ENCODE measurements around the gene OLFML2B. TPM values are rescaled to one million over a fixed set of nuclear protein-coding genes. Genes with fewer than 3 reads are reported as not detected.
A peak's percentile ranks its signal among the peaks of the same experiment; 100 is the strongest.
"Not testable (repeated sequence)": the region's sequence is repeated elsewhere in the genome, so short reads cannot be mapped to it uniquely, and the experiment has no call there.

The OLFML2B gene
- polyA plus RNA-seq (ENCODE audit: insufficient read length in 10 of 10) = 100 to 1,000 TPM in 8 of 10 donors, 10 to 100 TPM in 2; 66.5 to 153 (median 108) TPM
- long read RNA-seq, donor 1, transcript OLFML2B-201 (8 exons, 3,160 nt) = major isoform, 10 of 53 reads
- long read RNA-seq, donor 1, transcript OLFML2B-202 (2 exons, 1,153 nt) = minor isoform, 5 of 53 reads
- long read RNA-seq, donor 1, partial matches to known transcripts = 36 of 53 reads
- long read RNA-seq, donor 1, other reads (novel, unspliced or antisense) = 0 of 53 reads
- long read RNA-seq, donor 2, transcript OLFML2B-201 (8 exons, 3,160 nt) = major isoform, 10 of 13 reads
- long read RNA-seq, donor 2, partial matches to known transcripts = 0 of 13 reads
- long read RNA-seq, donor 2, other reads (novel, unspliced or antisense) = 0 of 13 reads
- long read RNA-seq, donor 3 = 0 reads
- long read RNA-seq, donor 4, transcript OLFML2B-201 (8 exons, 3,160 nt) = major isoform, 16 of 67 reads
- long read RNA-seq, donor 4, partial matches to known transcripts = 49 of 67 reads
- long read RNA-seq, donor 4, other reads (novel, unspliced or antisense) = 0 of 67 reads
- long read RNA-seq, donor 5, transcript OLFML2B-202 (2 exons, 1,153 nt) = major isoform, 11 of 45 reads
- long read RNA-seq, donor 5, transcript OLFML2B-201 (8 exons, 3,160 nt) = minor isoform, 6 of 45 reads
- long read RNA-seq, donor 5, partial matches to known transcripts = 27 of 45 reads
- long read RNA-seq, donor 5, other reads (novel, unspliced or antisense) = 0 of 45 reads
- long read RNA-seq, donor 6, transcript OLFML2B-201 (8 exons, 3,160 nt) = major isoform, 24 of 64 reads
- long read RNA-seq, donor 6, transcript OLFML2B-202 (2 exons, 1,153 nt) = minor isoform, 5 of 64 reads
- long read RNA-seq, donor 6, partial matches to known transcripts = 35 of 64 reads
- long read RNA-seq, donor 6, other reads (novel, unspliced or antisense) = 0 of 64 reads
- long read RNA-seq, donor 7, transcript OLFML2B-201 (8 exons, 3,160 nt) = major isoform, 20 of 109 reads
- long read RNA-seq, donor 7, partial matches to known transcripts = 87 of 109 reads
- long read RNA-seq, donor 7, other reads (novel, unspliced or antisense) = 0 of 109 reads
- long read RNA-seq, donor 8, transcript OLFML2B-201 (8 exons, 3,160 nt) = major isoform, 11 of 22 reads
- long read RNA-seq, donor 8, partial matches to known transcripts = 7 of 22 reads
- long read RNA-seq, donor 8, other reads (novel, unspliced or antisense) = 0 of 22 reads
- long read RNA-seq, donor 9, partial matches to known transcripts = 0 of 4 reads
- long read RNA-seq, donor 9, other reads (novel, unspliced or antisense) = 0 of 4 reads

GRCh38 chr1:162023547-162024501 lies at the start of gene OLFML2B:
Gene OLFML2B (minus strand): TSS chr1:162023869. CDS start chr1:162023430, 439 bp downstream.
- DNase-seq = peak; percentile 75 to 94 (median 82)

- DNase-seq = no peak
Measured at GRCh38 chr1:162072740-162073139, 49.1 kb upstream of the OLFML2B start.

GRCh38 chr1:162070825-162071224 lies 47.2 kb upstream of the OLFML2B start:
- DNase-seq = no peak

DNA sequence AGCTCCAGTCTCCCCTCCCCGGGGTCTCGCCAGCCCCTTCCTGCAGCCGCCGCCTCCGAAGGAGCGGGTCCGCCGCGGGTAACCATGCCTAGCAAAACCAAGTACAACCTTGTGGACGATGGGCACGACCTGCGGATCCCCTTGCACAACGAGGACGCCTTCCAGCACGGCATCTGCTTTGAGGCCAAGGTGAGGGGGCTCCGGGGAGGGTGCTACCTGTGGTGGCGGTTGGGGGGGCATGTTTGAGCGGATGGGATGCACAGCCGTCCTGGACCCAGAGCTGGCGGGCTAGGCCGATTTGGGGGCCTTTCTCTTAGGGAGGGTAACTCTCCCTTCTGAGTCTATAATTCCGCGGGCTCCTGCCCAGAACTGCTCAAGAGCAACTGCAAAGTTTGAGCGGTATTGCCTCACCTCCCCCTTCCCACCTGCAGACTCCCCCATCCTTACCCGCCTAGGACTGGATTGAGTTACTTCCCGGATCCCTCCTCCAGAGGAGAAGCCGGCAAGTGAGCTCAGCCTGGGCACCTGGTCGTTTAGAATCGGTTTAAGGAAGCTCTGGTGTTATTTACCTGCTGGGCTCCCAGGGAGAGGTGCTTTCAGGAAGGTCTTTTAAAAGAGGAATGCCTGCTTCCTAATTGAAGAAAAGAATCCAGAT lies 46.6 kb upstream of the OLFML2B start:
- DNase-seq = no peak

- peak; percentile 55 to 86 (median 73) for DNase-seq
Measured at GRCh38 chr1:162069334-162070093, 45.8 kb upstream of the OLFML2B start, which contains the start of gene NOS1AP. Gene NOS1AP (plus strand): TSS chr1:162069691. CDS start chr1:162070178, 487 bp downstream.

DNA sequence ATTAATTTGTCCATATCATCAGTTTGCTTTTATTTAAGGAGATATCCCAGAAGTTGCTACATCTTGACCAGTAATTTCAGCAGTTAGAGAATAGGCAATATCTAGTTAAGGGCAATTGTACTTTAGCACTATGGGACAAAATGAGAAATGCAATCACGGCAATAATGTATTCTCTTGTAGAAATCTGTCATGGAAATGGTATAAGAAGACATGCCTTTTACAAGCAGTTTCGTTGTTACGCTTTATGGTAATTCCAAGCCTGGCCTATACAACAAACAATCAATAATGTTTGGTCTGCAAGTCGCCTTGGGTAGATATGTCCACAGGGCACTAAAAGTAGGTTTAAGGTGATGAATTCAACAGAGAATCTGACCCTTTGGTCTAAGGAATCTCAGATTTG lies 44.6 kb upstream of the OLFML2B start:
- no peak for DNase-seq

DNA sequence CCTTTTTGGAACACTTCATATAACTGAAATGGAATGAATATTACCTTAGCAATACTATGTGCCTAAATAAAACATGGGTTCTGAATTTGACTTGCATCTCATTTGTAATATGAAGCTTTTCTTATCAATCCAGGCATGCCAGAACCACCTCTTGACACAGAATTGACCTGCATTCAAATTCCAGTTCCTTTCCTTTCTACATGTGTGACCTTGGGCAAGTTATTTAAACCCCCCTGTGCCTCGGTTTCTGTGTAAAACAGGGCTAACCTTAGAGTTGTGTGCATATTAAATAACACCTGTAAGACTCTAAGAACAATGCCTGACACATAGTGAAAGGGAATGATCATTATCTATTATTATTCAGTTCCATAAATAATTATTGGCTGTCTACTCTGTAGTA lies 43.8 kb upstream of the OLFML2B start:
- no peak for DNase-seq

- not testable (repeated sequence) for DNase-seq
Measured at GRCh38 chr1:162066836-162067235, 43.2 kb upstream of the OLFML2B start.

DNA sequence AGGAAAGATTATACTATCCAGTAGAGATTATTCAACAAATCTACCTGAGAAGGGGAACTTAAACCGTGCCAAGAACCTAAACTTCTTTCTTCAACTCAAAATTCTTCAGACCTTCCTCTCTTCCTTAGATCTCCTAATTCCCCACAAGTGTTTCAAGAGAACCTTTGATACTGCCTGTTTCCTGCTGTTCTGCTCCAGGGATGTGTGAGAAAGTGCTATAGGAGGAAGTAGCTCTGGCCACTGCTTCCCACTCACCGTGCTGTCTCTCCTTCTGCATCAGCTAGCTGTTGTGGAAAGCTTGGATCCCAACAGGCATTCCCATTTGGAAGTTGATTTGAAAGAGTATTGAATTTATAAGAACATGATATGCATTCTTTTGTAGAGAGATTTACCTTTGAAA lies 41.3 kb upstream of the OLFML2B start:
- DNase-seq = no peak

DNA sequence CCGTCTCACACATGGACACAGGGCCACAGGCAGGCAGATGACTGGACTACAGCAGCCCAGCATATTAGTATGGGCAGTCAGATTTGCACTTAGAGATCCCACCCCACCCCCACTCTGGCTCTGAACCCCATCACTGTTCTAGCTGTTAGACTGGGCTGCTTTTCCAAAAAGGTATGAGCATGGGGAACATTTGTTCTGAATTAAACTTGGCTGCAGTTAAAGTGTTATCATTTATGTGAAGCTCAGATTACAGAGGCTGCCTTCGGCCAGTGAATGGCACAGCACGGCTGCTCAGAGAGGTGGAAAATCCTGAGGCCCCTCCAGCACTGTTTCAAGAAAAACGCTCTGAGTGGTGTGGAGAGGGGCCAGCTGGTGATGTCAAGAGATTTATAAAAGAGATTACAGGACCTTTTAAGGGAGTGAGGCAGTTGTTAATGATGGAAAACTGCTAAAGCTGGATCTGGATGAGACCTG lies 38.9 kb upstream of the OLFML2B start:
- peak in 1 of 3 donors; percentile 9 for DNase-seq

DNA sequence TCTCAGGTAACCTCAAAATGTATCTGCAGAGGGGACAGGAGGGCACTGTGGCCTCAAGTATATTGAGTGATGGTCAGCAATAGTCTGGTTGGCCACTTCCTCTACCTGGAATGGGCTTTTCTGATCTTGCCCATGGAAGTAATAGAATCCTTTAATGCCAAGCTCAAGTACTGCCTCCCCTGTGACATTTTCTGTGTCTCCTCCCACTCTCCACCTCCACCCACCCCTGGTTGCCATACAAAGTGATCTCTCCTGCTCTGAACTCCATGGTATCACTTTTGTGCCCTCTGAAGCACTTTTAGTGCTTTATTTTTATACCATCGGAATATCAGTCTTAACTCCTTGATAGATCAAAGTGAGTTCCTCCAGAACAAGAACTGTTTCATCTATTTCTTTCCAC lies 36.6 kb upstream of the OLFML2B start:
- no peak for DNase-seq

DNA sequence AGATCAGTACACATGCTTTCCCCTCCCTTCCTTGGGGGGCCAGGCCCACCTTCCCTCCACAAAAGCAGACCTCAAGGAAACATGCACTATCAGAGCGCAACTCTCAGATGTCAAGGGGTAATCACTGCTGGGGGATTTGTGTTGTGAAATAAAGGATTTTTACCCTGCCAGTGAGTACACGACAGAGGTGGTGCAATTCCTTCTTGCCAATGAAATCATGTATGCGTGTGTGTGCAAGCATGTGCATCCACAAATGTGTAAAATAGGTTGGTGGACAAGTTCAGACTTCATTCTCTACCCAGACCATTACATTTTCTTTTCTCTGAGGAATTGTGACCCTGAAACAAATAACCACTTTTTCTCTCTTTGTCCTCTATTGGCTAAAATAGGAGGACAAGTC lies 36.1 kb upstream of the OLFML2B start:
- no peak for DNase-seq

DNA sequence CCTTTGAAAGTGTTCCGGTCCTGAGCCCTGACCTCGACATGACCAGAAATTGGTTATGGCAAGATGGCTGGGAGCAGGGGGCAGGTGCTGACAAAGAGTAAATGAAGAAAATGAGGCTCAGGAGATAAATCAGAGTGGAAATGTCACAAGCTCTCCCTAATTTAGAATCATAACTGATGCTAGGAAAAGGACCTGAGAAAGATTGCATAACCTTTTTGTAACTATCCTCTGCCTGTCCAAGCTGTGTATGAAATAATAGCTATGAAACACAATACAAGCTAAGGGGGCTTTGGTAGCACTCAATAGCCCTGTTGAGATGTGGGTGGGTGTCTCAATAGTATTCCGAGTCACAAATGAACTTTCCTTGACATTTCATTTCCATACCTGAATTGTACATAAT lies 32.9 kb upstream of the OLFML2B start:
- DNase-seq = no peak

- DNase-seq = peak; percentile 43 to 70 (median 58)
Measured at GRCh38 chr1:162056043-162056442, 32.4 kb upstream of the OLFML2B start.

- peak in 1 of 3 donors; percentile 59 for DNase-seq
Measured at GRCh38 chr1:162055062-162055461, 31.4 kb upstream of the OLFML2B start.

DNA sequence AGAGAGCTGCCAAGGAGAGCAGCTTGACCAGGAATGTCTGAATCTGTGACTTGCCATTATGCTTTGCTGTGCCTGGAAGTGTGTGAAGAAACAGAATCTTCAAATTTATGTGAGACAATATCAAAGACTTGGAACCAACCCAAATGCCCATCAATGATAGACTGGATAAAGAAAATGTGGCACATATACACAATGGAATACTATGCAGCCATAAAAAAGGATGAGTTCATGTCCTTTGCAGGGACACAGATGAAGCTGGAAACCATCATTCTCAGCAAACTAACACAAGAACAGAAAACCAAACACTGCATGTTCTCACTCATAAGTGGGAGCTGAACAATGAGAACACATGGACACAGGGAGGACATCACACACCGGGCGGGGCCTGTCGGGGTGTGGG lies 30.3 kb upstream of the OLFML2B start:
- not testable (repeated sequence) for DNase-seq

- no peak for DNase-seq
Measured at GRCh38 chr1:162046921-162047320, 23.3 kb upstream of the OLFML2B start.

- DNase-seq = no peak
Measured at GRCh38 chr1:162042361-162042760, 18.7 kb upstream of the OLFML2B start.

GRCh38 chr1:162040657-162041056 lies 17.0 kb upstream of the OLFML2B start:
- no peak for DNase-seq
